Measurements from ENCODE around the gene EGFR.

The EGFR gene

DNA sequence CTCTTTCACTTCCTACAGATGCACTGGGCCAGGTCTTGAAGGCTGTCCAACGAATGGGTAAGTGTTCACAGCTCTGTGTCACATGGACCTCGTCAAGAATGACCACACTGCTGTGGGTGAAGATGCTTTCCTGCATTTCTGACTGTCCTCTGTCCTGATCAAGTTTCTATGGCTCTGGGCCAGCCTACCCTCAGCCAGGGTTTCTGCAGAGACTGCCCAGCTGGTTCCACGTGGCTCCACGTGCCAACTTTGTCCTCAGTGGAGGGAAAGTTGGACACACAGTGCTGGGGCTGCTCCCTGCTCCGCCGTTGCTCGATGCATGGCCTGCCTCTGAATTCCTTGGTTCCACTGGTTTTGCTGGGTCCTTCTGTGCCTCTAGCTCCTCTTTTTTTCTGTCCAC, 152.3 kb downstream of the EGFR start:
- Histone ChIP-seq H3K9me3 (no peaks in the 10 kb centered on the region), H3K36me3 (peaks cover 71% of the 10 kb centered on the region), H3K4me1 (no peaks in the 10 kb centered on the region), H3K27me3 (no peaks in the 10 kb centered on the region), H3K4me3 (ENCODE audit: low read depth, low read length) (no peak overlapping the region)
- DNase-seq = no peak
- TF ChIP-seq, protein P1, sequence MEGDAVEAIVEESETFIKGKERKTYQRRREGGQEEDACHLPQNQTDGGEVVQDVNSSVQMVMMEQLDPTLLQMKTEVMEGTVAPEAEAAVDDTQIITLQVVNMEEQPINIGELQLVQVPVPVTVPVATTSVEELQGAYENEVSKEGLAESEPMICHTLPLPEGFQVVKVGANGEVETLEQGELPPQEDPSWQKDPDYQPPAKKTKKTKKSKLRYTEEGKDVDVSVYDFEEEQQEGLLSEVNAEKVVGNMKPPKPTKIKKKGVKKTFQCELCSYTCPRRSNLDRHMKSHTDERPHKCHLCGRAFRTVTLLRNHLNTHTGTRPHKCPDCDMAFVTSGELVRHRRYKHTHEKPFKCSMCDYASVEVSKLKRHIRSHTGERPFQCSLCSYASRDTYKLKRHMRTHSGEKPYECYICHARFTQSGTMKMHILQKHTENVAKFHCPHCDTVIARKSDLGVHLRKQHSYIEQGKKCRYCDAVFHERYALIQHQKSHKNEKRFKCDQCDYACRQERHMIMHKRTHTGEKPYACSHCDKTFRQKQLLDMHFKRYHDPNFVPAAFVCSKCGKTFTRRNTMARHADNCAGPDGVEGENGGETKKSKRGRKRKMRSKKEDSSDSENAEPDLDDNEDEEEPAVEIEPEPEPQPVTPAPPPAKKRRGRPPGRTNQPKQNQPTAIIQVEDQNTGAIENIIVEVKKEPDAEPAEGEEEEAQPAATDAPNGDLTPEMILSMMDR (IDR thresholded peaks at IDR 0.05; ENCODE audit: low read depth, low read length) = no peak

- DNase-seq = no peak
- Histone ChIP-seq H3K4me3 (ENCODE audit: low read depth, low read length) (no peak overlapping the region), H3K4me1 (no peaks in the 10 kb centered on the region), H3K36me3 (peaks cover 74% of the 10 kb centered on the region), H3K9me3 (no peaks in the 10 kb centered on the region), H3K27me3 (no peaks in the 10 kb centered on the region)
- TF ChIP-seq, protein P1 (IDR thresholded peaks at IDR 0.05; ENCODE audit: low read depth, low read length) = no peak
Observed at GRCh38 chr7:55172161-55172560, 153.3 kb downstream of the EGFR start.

- H3K27me3 ChIP-seq = no peaks in the 10 kb centered on the region
- H3K36me3 ChIP-seq = peaks cover 79% of the 10 kb centered on the region
- no peaks in the 10 kb centered on the region for H3K4me1 ChIP-seq
- H3K9me3 ChIP-seq = no peaks in the 10 kb centered on the region
- DNase-seq = no peak
- no peak overlapping the region for H3K4me3 ChIP-seq (ENCODE audit: low read depth, low read length)
- TF ChIP-seq, protein P1 (IDR thresholded peaks at IDR 0.05; ENCODE audit: low read depth, low read length) = no peak
Observed at GRCh38 chr7:55172881-55173609, 154.2 kb downstream of the EGFR start.

GRCh38 chr7:55173671-55174070, 154.9 kb downstream of the EGFR start:
- TF ChIP-seq, protein P1 (IDR thresholded peaks at IDR 0.05; ENCODE audit: low read depth, low read length) = 0 out of 2 replicates have a peak, but pooled peaks have one; percentile 13
- H3K36me3 ChIP-seq = peaks cover 85% of the 10 kb centered on the region
- H3K4me3 ChIP-seq (ENCODE audit: low read depth, low read length) = no peak overlapping the region
- H3K9me3 ChIP-seq = no peaks in the 10 kb centered on the region
- DNase-seq = no peak
- no peaks in the 10 kb centered on the region for H3K27me3 ChIP-seq
- no peaks in the 10 kb centered on the region for H3K4me1 ChIP-seq

- Histone ChIP-seq H3K4me3 (ENCODE audit: low read depth, low read length) (no peak overlapping the region), H3K4me1 (peaks cover 7% of the 10 kb centered on the region), H3K9me3 (no peaks in the 10 kb centered on the region), H3K36me3 (peaks cover 87% of the 10 kb centered on the region), H3K27me3 (no peaks in the 10 kb centered on the region)
- no peak for DNase-seq
- TF ChIP-seq, protein P1 (IDR thresholded peaks at IDR 0.05; ENCODE audit: low read depth, low read length) = no peak
Observed at GRCh38 chr7:55174456-55174855, 155.6 kb downstream of the EGFR start.

GRCh38 chr7:55174856-55175255, 156.0 kb downstream of the EGFR start:
- Histone ChIP-seq H3K27me3 (no peaks in the 10 kb centered on the region), H3K4me1 (peaks cover 11% of the 10 kb centered on the region), H3K4me3 (ENCODE audit: low read depth, low read length) (no peak overlapping the region), H3K36me3 (peaks cover 91% of the 10 kb centered on the region), H3K9me3 (no peaks in the 10 kb centered on the region)
- no peak for DNase-seq
- TF ChIP-seq, protein P1 (IDR thresholded peaks at IDR 0.05; ENCODE audit: low read depth, low read length) = no peak
